SK-N-SH (cell line): Measurements from ENCODE around the gene MYLK. TPM values are rescaled to one million over a fixed set of nuclear protein-coding genes. Genes with fewer than 3 reads are reported as not detected.

ENCODE experiments used
- CTCF ChIA-PET: fragments of 300-600, 350-600 bp; formaldehyde crosslinking; extraction: SDS; loops from one replicate; lab custom pipeline; 2021; lab: Yijun Ruan, JAX
- POLR2A ChIA-PET: fragments of 350-600 bp; sonication (Branson Sonifier 250); formaldehyde crosslinking; extraction: SDS; loops from one replicate; lab custom pipeline; 2020; ENCODE audit warnings: antibody characterized with exemption, inconsistent platforms; lab: Yijun Ruan, JAX
- DNase-seq: peaks from one replicate; pipeline ENCODE4 v3.0.0; 2012
- H2AFZ ChIP-seq: fragments of 200-600 bp; sonication (generic); 2 replicates; pipeline ENCODE4 v1.8.1; 2016; ENCODE audit warnings: antibody characterized with exemption, mild to moderate bottlenecking, low read depth
- H3F3A ChIP-seq: fragments of 200-600 bp; sonication (generic); replicated peaks from 2 replicates; pipeline ENCODE3; 2016; ENCODE audit warnings: antibody characterized with exemption, mild to moderate bottlenecking; ENCODE audit not compliant: insufficient read depth
- H3K27ac ChIP-seq, 2 experiments: fragments of 200-500 bp in 1 of 2; fragments of 200-600 bp in 1 of 2; sonication (Bioruptor generic) in 1 of 2; sonication (generic), shearing (Covaris generic) in 1 of 2; 2 replicates each; pipeline versions ENCODE4 v1.5.1 to v1.6.1; 2014 to 2016; ENCODE audit warnings: low read depth in 2 of 2, inconsistent platforms in 1 of 2, low read length in 1 of 2, mild to moderate bottlenecking in 1 of 2, mixed read lengths in 1 of 2
- H3K27me3 ChIP-seq: fragments of 200-600 bp; sonication (generic), shearing (Covaris generic); 2 replicates; pipeline ENCODE4 v1.6.1; 2016; ENCODE audit warnings: mixed run types; ENCODE audit not compliant: insufficient read depth
- H3K36me3 ChIP-seq, 2 experiments: fragments of 200-500 bp in 1 of 2; fragments of 200-600 bp in 1 of 2; sonication (Bioruptor generic) in 1 of 2; sonication (generic) in 1 of 2; replicated peaks in 1 of 2; 2 replicates each; pipeline versions ENCODE3 to v1.5.1; 2014 to 2016; ENCODE audit warnings: low read length in 1 of 2, mild to moderate bottlenecking in 1 of 2; ENCODE audit not compliant: insufficient read depth in 2 of 2, control insufficient read depth in 1 of 2
- H3K4me1 ChIP-seq, 2 experiments: fragments of 200-500 bp in 1 of 2; fragments of 200-600 bp in 1 of 2; sonication (Bioruptor generic) in 1 of 2; sonication (generic), shearing (Covaris generic) in 1 of 2; 2 replicates each; pipeline versions ENCODE4 v1.5.1 to v1.6.1; 2014 to 2016; ENCODE audit warnings: low read depth in 1 of 2, low read length in 1 of 2, mixed run types in 1 of 2; ENCODE audit not compliant: insufficient read depth in 2 of 2, control insufficient read depth in 1 of 2
- H3K4me2 ChIP-seq: fragments of 200-600 bp; sonication (generic), shearing (Covaris generic); 2 replicates; pipeline ENCODE4 v1.6.1; 2017; ENCODE audit warnings: mixed run types
- H3K4me3 ChIP-seq, 2 experiments: fragments of 200-500 bp in 1 of 2; fragments of 200-600 bp in 1 of 2; sonication (Bioruptor generic) in 1 of 2; sonication (generic), shearing (Covaris generic) in 1 of 2; 2 replicates each; pipeline versions ENCODE4 v1.5.1 to v1.8.1; 2014 to 2016; ENCODE audit warnings: low read depth in 2 of 2, inconsistent platforms in 1 of 2, low read length in 1 of 2, mild to moderate bottlenecking in 1 of 2, mixed read lengths in 1 of 2, moderate library complexity in 1 of 2
- H3K79me2 ChIP-seq: fragments of 200-600 bp; sonication (generic); 2 replicates; pipeline ENCODE4 v1.8.1; 2017; ENCODE audit warnings: mild to moderate bottlenecking; ENCODE audit not compliant: insufficient read depth
- H3K9ac ChIP-seq: fragments of 200-600 bp; sonication (generic); 2 replicates; pipeline ENCODE4 v1.6.1; 2017; ENCODE audit warnings: mixed run types
- H3K9me2 ChIP-seq: fragments of 200-600 bp; sonication (generic); 2 replicates; pipeline ENCODE4 v1.6.1; 2017; ENCODE audit warnings: mixed run types
- H3K9me3 ChIP-seq: fragments of 200-600 bp; sonication (generic); 2 replicates; pipeline ENCODE4 v1.6.1; 2017; ENCODE audit warnings: mixed run types, mild to moderate bottlenecking, moderate library complexity
- H4K20me1 ChIP-seq: fragments of 200-600 bp; sonication (generic); 2 replicates; pipeline ENCODE4 v1.6.1; 2017; ENCODE audit warnings: mild to moderate bottlenecking, mixed run types; ENCODE audit not compliant: insufficient read depth
- EP300 ChIP-seq, 2 experiments: IDR thresholded peaks; 2 replicates each; pipeline versions ENCODE4 v1.4.0 to v1.6.1; 2012; ENCODE audit warnings: borderline replicate concordance in 1 of 2, low read depth in 1 of 2, low read length in 1 of 2
- EZH2phosphoT487 ChIP-seq: fragments of 200-600 bp; sonication (generic); IDR thresholded peaks from 2 replicates; pipeline ENCODE4 v1.6.1; 2017; ENCODE audit warnings: low read depth, mixed run types, mild to moderate bottlenecking, antibody characterized with exemption, moderate library complexity, borderline replicate concordance
- FOXJ3 ChIP-seq: sonication (generic); formaldehyde crosslinking; IDR thresholded peaks from 2 replicates; pipeline ENCODE4 v1.5.1; 2020; ENCODE audit warnings: mild to moderate bottlenecking, missing genetic modification reagents
- MEF2A ChIP-seq: IDR thresholded peaks from 2 replicates; pipeline ENCODE4 v1.4.0; 2012; ENCODE audit warnings: low read depth, borderline replicate concordance
- MXI1 ChIP-seq: IDR thresholded peaks from 2 replicates; pipeline ENCODE4 v1.6.1; 2012; ENCODE audit warnings: mild to moderate bottlenecking, low read depth, low read length, improper control_type of control experiment
- NRF1 ChIP-seq: IDR thresholded peaks from 2 replicates; pipeline ENCODE4 v1.6.1; 2012; ENCODE audit warnings: low read depth, mild to moderate bottlenecking, low read length
- PBX3 ChIP-seq: IDR thresholded peaks from 2 replicates; pipeline ENCODE4; 2012
- POLR2AphosphoS5 ChIP-seq: IDR thresholded peaks from 2 replicates; pipeline ENCODE4 v1.6.1; 2012; ENCODE audit warnings: low read depth, low read length
- YY1 ChIP-seq: IDR thresholded peaks from 2 replicates; pipeline ENCODE4 v1.4.0; 2012; ENCODE audit warnings: low read depth, mild to moderate bottlenecking
- WGBS: methylation state at CpG from one replicate; pipeline ENCODE4 v1.1.6; 2017; ENCODE audit warnings: low lambda C conversion rate; 5-methylcytosine and 5-hydroxymethylcytosine counted together
- polyA plus RNA-seq, 3 experiments: library from polyadenylated mRNA; depleted of rRNA; stranded (reverse); fragments of >200 nt; gene quantifications; 2 replicates each; pipeline ENCODE4 v1.2.3, GENCODE V29; 2012
- TF ChIP-seq, protein P1 (sequence below): IDR thresholded peaks from 2 replicates; pipeline ENCODE4 v1.4.0; 2012; ENCODE audit warnings: low read depth
- TF ChIP-seq, protein P2 (sequence below): fragments of 200-600 bp; sonication (generic); IDR thresholded peaks from 2 replicates; pipeline ENCODE4 v1.6.1; 2017; ENCODE audit warnings: antibody characterized with exemption, mild to moderate bottlenecking, moderate library complexity

MYLK gene
- polyA plus RNA-seq, 1 of the 3 experiments (the other 2 are of a cell fraction): 272 TPM

GRCh38 chr3:123667784-123668183 is 216.3 kb downstream of the MYLK start:
- H3K79me2 ChIP-seq: peaks cover 6% of the 10 kb centered on the region; the same call in 1 of the 2 replicates
- no peaks in the 10 kb centered on the region for H3K9me2 ChIP-seq
- H3K27ac ChIP-seq: peak overlapping the region in 1 of 2 experiments; percentile 33; a peak in 2 of 4 replicates
- TF ChIP-seq MXI1 (no peak), YY1 (no peak), NRF1 (no peak)
- TF ChIP-seq, all 33 proteins: peak for 0
- H3K4me2 ChIP-seq: no peak overlapping the region
- H3K27me3 ChIP-seq: no peaks in the 10 kb centered on the region
- DNase-seq: no peak
- H3K4me3 ChIP-seq: no peak overlapping the region
- H3F3A ChIP-seq: peaks cover 16% of the 10 kb centered on the region
- H3K4me1 ChIP-seq: peaks cover 8 to 12% of the 10 kb centered on the region in 2 experiments; a peak in 2 of 4 replicates
- H4K20me1 ChIP-seq: no peaks in the 10 kb centered on the region
- H3K9me3 ChIP-seq: no peaks in the 10 kb centered on the region
- POLR2A ChIA-PET: no interaction called here
- no peak overlapping the region for H2AFZ ChIP-seq
- H3K9ac ChIP-seq: no peak overlapping the region
- CTCF ChIA-PET: interaction anchor here (1.2 to 5.5 kb wide), 2 partner anchors 12 to 15 kb away, joined by 3 to 38 read pairs; no protein-coding TSS in a partner anchor
- H3K36me3 ChIP-seq: peaks cover 48 to 74% of the 10 kb centered on the region in 2 experiments
- WGBS: 90% methylated on average over 6 of the region's 6 CpGs

- DNase-seq: no peak
- Histone ChIP-seq H3K9me3 (no peaks in the 10 kb centered on the region), H3K9me2 (no peaks in the 10 kb centered on the region), H3F3A (peaks cover 37% of the 10 kb centered on the region), H3K4me3 (no peak overlapping the region), H4K20me1 (no peaks in the 10 kb centered on the region), H2AFZ (no peak overlapping the region), H3K9ac (no peak overlapping the region), H3K27ac (no peak overlapping the region), H3K79me2 (peaks cover 5% of the 10 kb centered on the region; the same call in 1 of the 2 replicates), H3K4me2 (no peak overlapping the region), H3K36me3 (peaks cover 62 to 68% of the 10 kb centered on the region in 2 experiments)
- ChIA-PET CTCF (interaction anchor here (1.1 to 5.5 kb wide), 3 partner anchors 12 to 58 kb away, joined by 4 to 38 read pairs (median 14); no protein-coding TSS in a partner anchor), POLR2A (no interaction called here)
- TF ChIP-seq, protein P1, sequence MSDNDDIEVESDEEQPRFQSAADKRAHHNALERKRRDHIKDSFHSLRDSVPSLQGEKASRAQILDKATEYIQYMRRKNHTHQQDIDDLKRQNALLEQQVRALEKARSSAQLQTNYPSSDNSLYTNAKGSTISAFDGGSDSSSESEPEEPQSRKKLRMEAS: no peak
- TF ChIP-seq EZH2phosphoT487 (no peak), PBX3 (no peak), EP300 (IDR thresholded peaks at IDR 0.05; ENCODE audit: borderline replicate concordance in 1 of 2, low read depth in 1 of 2, low read length in 1 of 2) (no peak), FOXJ3 (CRISPR knock-in tag) (no peak), POLR2AphosphoS5 (no peak), MEF2A (no peak)
- TF ChIP-seq, protein P2, sequence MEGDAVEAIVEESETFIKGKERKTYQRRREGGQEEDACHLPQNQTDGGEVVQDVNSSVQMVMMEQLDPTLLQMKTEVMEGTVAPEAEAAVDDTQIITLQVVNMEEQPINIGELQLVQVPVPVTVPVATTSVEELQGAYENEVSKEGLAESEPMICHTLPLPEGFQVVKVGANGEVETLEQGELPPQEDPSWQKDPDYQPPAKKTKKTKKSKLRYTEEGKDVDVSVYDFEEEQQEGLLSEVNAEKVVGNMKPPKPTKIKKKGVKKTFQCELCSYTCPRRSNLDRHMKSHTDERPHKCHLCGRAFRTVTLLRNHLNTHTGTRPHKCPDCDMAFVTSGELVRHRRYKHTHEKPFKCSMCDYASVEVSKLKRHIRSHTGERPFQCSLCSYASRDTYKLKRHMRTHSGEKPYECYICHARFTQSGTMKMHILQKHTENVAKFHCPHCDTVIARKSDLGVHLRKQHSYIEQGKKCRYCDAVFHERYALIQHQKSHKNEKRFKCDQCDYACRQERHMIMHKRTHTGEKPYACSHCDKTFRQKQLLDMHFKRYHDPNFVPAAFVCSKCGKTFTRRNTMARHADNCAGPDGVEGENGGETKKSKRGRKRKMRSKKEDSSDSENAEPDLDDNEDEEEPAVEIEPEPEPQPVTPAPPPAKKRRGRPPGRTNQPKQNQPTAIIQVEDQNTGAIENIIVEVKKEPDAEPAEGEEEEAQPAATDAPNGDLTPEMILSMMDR: no peak
- TF ChIP-seq, all 33 proteins: peak for 0
- Histone ChIP-seq H3K4me1 (peaks cover 30 to 35% of the 10 kb centered on the region in 2 experiments), H3K27me3 (no peaks in the 10 kb centered on the region)
Measured at GRCh38 chr3:123664753-123665152, 219.4 kb downstream of the MYLK start.
